Trophoblast cell (in vitro differentiated cells and primary cell): ENCODE results near the gene GPR146.
A peak's percentile ranks its signal among the peaks of the same experiment; 100 is the strongest.

Experiments
- DNase-seq, 2 donors: peaks; one replicate each; pipeline ENCODE4 v3.0.0-alpha.2; 2016
- H2AFZ ChIP-seq: 2 replicates; pipeline ENCODE4 v1.6.1; 2013; ENCODE audit warnings: low read length, moderate library complexity, mild to moderate bottlenecking; ENCODE audit not compliant: insufficient read depth, poor library complexity
- H2AK5ac ChIP-seq: 2 replicates; pipeline ENCODE4 v1.6.1; 2013; ENCODE audit warnings: mild to moderate bottlenecking, low read length
- H2BK120ac ChIP-seq: 2 replicates; pipeline ENCODE4 v1.6.1; 2013; ENCODE audit warnings: low read length, mild to moderate bottlenecking, moderate library complexity; ENCODE audit not compliant: insufficient read depth, poor library complexity
- H2BK12ac ChIP-seq: 2 replicates; pipeline ENCODE4 v1.6.1; 2013; ENCODE audit warnings: mild to moderate bottlenecking, low read length, moderate library complexity
- H2BK5ac ChIP-seq: 2 replicates; pipeline ENCODE4 v1.6.1; 2013; ENCODE audit warnings: low read length, low read depth, moderate library complexity, mild to moderate bottlenecking; ENCODE audit not compliant: poor library complexity
- H3K14ac ChIP-seq: 2 replicates; pipeline ENCODE4 v1.6.1; 2013; ENCODE audit warnings: mild to moderate bottlenecking, low read length
- H3K18ac ChIP-seq: 2 replicates; pipeline ENCODE4 v1.6.1; 2013; ENCODE audit warnings: mild to moderate bottlenecking, low read length
- H3K23ac ChIP-seq: 2 replicates; pipeline ENCODE4 v1.6.1; 2013; ENCODE audit warnings: low read length
- H3K27ac ChIP-seq: 2 replicates; pipeline ENCODE4 v1.5.1; 2013; ENCODE audit warnings: low read depth, mild to moderate bottlenecking, inconsistent platforms, low read length, moderate library complexity
- H3K27me3 ChIP-seq: 2 replicates; pipeline ENCODE4 v1.6.1; 2013; ENCODE audit warnings: inconsistent platforms, mild to moderate bottlenecking, low read length, moderate library complexity; ENCODE audit not compliant: insufficient read depth
- H3K36me3 ChIP-seq, 2 experiments: 1 replicate in 1 of 2; 2 replicates in 1 of 2; pipeline ENCODE4 v1.6.1; 2013; ENCODE audit warnings: low read length in 2 of 2, mild to moderate bottlenecking in 2 of 2, moderate library complexity in 1 of 2; ENCODE audit not compliant: insufficient read depth in 2 of 2, control insufficient read depth in 1 of 2
- H3K4ac ChIP-seq: 2 replicates; pipeline ENCODE4 v1.6.1; 2013; ENCODE audit warnings: low read depth, mild to moderate bottlenecking, low read length, moderate library complexity
- H3K4me1 ChIP-seq, 2 experiments: 1 replicate in 1 of 2; 2 replicates in 1 of 2; pipeline ENCODE4 v1.6.1; 2013; ENCODE audit warnings: low read length in 2 of 2, mild to moderate bottlenecking in 2 of 2, moderate library complexity in 1 of 2; ENCODE audit not compliant: insufficient read depth in 2 of 2, control insufficient read depth in 1 of 2
- H3K4me2 ChIP-seq: 2 replicates; pipeline ENCODE4 v1.6.1; 2013; ENCODE audit warnings: inconsistent platforms, mild to moderate bottlenecking, low read length, moderate library complexity
- H3K4me3 ChIP-seq: 2 replicates; pipeline ENCODE4 v1.5.1; 2013; ENCODE audit warnings: mild to moderate bottlenecking, low read depth, low read length, inconsistent platforms
- H3K79me1 ChIP-seq: one replicate; pipeline ENCODE4 v1.6.1; 2013; ENCODE audit warnings: low read length
- H3K79me2 ChIP-seq: 2 replicates; pipeline ENCODE4 v1.6.1; 2013; ENCODE audit warnings: low read length, mild to moderate bottlenecking; ENCODE audit not compliant: control insufficient read depth, insufficient read depth, poor library complexity
- H3K9ac ChIP-seq: 2 replicates; pipeline ENCODE4 v1.6.1; 2013; ENCODE audit warnings: mild to moderate bottlenecking, low read length
- H3K9me3 ChIP-seq: 2 replicates; pipeline ENCODE4 v1.6.1; 2013; ENCODE audit warnings: low read depth, mild to moderate bottlenecking, control low read depth, inconsistent platforms, low read length; ENCODE audit not compliant: insufficient read depth
- H4K12ac ChIP-seq: 2 replicates; pipeline ENCODE4 v1.6.1; 2013; ENCODE audit warnings: low read depth, mild to moderate bottlenecking, low read length, moderate library complexity
- H4K8ac ChIP-seq: 2 replicates; pipeline ENCODE4 v1.6.1; 2013; ENCODE audit warnings: low read depth, mild to moderate bottlenecking, low read length, moderate library complexity
- H4K91ac ChIP-seq: one replicate; pipeline ENCODE4 v1.6.1; 2013; ENCODE audit warnings: low read depth, mild to moderate bottlenecking, low read length, moderate library complexity
- WGBS: extraction: QIAGEN DNeasy Blood & Tissue Kit; methylation state at CpG from one replicate; pipeline ENCODE4 v1.1.7; 2013; ENCODE audit warnings: missing lambda C conversion rate; ENCODE audit not compliant: insufficient read length, insufficient coverage; ENCODE audit errors: extremely low coverage; 5-methylcytosine and 5-hydroxymethylcytosine counted together

The GPR146 gene

DNA sequence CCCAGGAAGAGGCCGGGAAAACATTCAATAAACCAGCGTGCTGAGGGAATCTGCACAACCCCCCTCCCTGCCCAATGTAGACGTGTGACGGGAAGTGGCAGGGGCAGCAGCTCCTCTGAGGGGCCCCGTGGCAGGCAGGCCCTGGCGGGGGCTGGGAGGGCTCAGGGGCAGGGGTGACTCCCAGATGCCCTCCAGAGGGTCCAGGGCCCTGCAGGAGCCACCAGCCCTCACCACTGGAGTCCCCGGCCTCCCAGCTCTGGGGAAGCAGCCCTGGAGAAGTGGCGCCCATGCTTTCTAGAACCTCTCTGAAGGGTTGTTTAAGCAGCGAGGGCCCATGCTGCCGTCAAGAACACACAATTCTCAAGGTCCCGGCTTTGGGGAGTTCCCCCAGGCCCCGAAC, 35.2 kb downstream of the GPR146 start:
- no CpG with 5 or more reads among the region's 12 CpGs for WGBS
- no peak overlapping the region for H3K9ac ChIP-seq
- H4K91ac ChIP-seq = no peak overlapping the region
- no peak overlapping the region for H3K14ac ChIP-seq
- no peak overlapping the region for H4K12ac ChIP-seq
- H2AFZ ChIP-seq = no peak overlapping the region
- no peak overlapping the region for H3K23ac ChIP-seq
- no peaks in the 10 kb centered on the region for H3K9me3 ChIP-seq
- no peak overlapping the region for H2BK120ac ChIP-seq
- no peak overlapping the region for H2BK5ac ChIP-seq
- no peak overlapping the region for H3K4me2 ChIP-seq
- H2AK5ac ChIP-seq = no peak overlapping the region
- H2BK12ac ChIP-seq = no peak overlapping the region
- no peak overlapping the region for H4K8ac ChIP-seq
- H3K4me1 ChIP-seq = peaks cover 17 to 19% of the 10 kb centered on the region in 2 experiments
- DNase-seq = no peak
- no peak overlapping the region for H3K27ac ChIP-seq
- H3K79me2 ChIP-seq = no peaks in the 10 kb centered on the region
- no peak overlapping the region for H3K4me3 ChIP-seq
- H3K4ac ChIP-seq = no peak overlapping the region
- H3K27me3 ChIP-seq = no peaks in the 10 kb centered on the region
- no peak overlapping the region for H3K18ac ChIP-seq
- H3K36me3 ChIP-seq = peaks cover 0 to 2% of the 10 kb centered on the region in 2 experiments
- no peaks in the 10 kb centered on the region for H3K79me1 ChIP-seq

DNA sequence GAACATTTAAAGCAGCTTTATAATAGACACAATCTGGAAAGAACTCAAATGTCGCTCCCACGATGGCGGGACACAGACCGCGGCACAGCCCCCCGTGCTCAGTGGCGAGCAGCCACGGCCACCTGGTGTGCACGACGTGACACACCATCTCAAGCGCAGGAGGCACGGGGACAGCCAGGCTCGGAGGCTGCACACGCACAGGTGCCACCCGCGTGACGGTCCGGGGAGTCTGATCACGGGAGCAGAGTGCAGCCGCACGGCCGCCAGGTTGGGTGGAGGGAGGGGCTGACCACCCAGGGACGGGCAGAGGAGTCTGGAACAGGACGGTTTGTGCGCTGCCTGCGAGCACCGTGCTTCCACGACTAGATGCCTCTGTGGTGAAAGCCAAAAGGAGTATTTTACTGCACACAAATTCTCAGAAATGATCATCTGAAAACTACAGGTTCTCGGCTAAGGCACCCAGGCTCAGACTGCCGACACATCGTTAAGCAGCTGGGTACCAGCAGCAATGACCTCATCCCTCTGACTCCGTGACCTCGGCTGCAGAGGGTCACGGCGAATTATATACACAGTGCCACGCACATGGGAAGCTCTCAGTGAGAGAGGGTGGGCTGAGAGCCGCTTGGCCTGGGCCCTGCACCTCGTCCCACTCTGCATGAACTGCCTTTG, 36.0 kb downstream of the GPR146 start:
- H4K8ac ChIP-seq = no peak overlapping the region
- H3K4me1 ChIP-seq = peaks cover 17 to 19% of the 10 kb centered on the region in 2 experiments
- WGBS = no CpG with 5 or more reads among the region's 38 CpGs
- no peak overlapping the region for H2BK12ac ChIP-seq
- H3K9ac ChIP-seq = no peak overlapping the region
- H3K23ac ChIP-seq = no peak overlapping the region
- no peak overlapping the region for H3K4me2 ChIP-seq
- H2AFZ ChIP-seq = no peak overlapping the region
- no peaks in the 10 kb centered on the region for H3K9me3 ChIP-seq
- no peak overlapping the region for H2BK5ac ChIP-seq
- H3K79me1 ChIP-seq = no peaks in the 10 kb centered on the region
- H3K27me3 ChIP-seq = no peaks in the 10 kb centered on the region
- no peak overlapping the region for H2AK5ac ChIP-seq
- H3K79me2 ChIP-seq = no peaks in the 10 kb centered on the region
- DNase-seq = peak; percentile 44 to 72
- H3K18ac ChIP-seq = no peak overlapping the region
- no peak overlapping the region for H2BK120ac ChIP-seq
- no peak overlapping the region for H3K4me3 ChIP-seq
- H3K27ac ChIP-seq = no peak overlapping the region
- peaks cover 0 to 2% of the 10 kb centered on the region in 2 experiments for H3K36me3 ChIP-seq
- H3K14ac ChIP-seq = no peak overlapping the region
- no peak overlapping the region for H3K4ac ChIP-seq
- H4K91ac ChIP-seq = no peak overlapping the region
- H4K12ac ChIP-seq = no peak overlapping the region

DNA sequence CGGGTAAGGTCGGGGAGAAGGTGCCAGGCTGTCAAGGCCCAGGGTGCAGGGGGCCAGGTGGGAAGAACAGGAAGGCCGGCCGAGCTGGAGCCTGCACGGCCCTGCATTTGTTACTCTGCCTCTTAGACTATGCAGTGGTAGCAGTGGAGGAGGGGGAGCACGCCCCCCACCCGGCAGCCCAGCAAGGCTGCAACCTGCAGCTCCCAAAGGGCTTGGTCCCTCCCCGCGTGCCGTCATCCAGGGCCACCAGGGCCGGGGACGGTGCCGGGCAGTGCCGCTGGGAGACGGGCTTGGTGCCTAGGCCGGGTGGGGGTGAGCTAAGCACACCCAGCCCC, 36.5 kb downstream of the GPR146 start:
- no peak overlapping the region for H4K8ac ChIP-seq
- no peaks in the 10 kb centered on the region for H3K79me1 ChIP-seq
- no peaks in the 10 kb centered on the region for H3K9me3 ChIP-seq
- no peak overlapping the region for H3K4ac ChIP-seq
- H3K23ac ChIP-seq = no peak overlapping the region
- WGBS = no CpG with 5 or more reads among the region's 16 CpGs
- no peak overlapping the region for H2BK5ac ChIP-seq
- no peak overlapping the region for H4K12ac ChIP-seq
- no peak overlapping the region for H2BK120ac ChIP-seq
- H3K36me3 ChIP-seq = peaks cover 0 to 2% of the 10 kb centered on the region in 2 experiments
- no peak overlapping the region for H2AFZ ChIP-seq
- no peak overlapping the region for H3K27ac ChIP-seq
- no peak overlapping the region for H3K14ac ChIP-seq
- no peak overlapping the region for H4K91ac ChIP-seq
- no peak overlapping the region for H2AK5ac ChIP-seq
- H3K4me2 ChIP-seq = no peak overlapping the region
- H3K18ac ChIP-seq = peak overlapping the region; percentile 31
- H3K4me1 ChIP-seq = peaks cover 17 to 19% of the 10 kb centered on the region in 2 experiments
- no peaks in the 10 kb centered on the region for H3K79me2 ChIP-seq
- no peak overlapping the region for H2BK12ac ChIP-seq
- DNase-seq = no peak
- no peak overlapping the region for H3K4me3 ChIP-seq
- no peaks in the 10 kb centered on the region for H3K27me3 ChIP-seq
- H3K9ac ChIP-seq = no peak overlapping the region

DNA sequence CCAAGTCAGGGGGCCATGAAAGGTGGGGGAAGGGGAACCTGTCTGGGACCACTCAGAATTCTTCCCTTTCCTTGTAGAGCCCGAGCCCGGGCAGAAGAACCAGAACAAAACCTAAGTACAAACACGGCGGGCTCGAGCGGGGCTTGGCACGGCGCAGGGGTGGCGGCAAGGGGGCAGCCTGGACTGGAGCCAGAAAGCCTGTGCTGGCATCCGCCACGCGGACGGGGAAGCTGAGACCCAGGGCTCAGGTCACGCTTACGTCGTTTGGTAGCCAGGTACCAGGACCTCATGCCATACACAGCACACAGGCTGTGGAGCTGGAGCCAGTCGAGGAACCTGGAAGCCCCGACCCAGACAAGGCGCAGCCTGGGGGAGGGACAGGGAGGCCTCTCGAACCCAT, 37.0 kb downstream of the GPR146 start:
- H4K8ac ChIP-seq = no peak overlapping the region
- no peak overlapping the region for H2BK120ac ChIP-seq
- no peak overlapping the region for H2BK12ac ChIP-seq
- H3K79me2 ChIP-seq = no peaks in the 10 kb centered on the region
- H3K4me3 ChIP-seq = no peak overlapping the region
- H3K18ac ChIP-seq = peak overlapping the region; percentile 26
- peak overlapping the region; percentile 33 for H4K91ac ChIP-seq
- no peak overlapping the region for H3K27ac ChIP-seq
- H3K9me3 ChIP-seq = no peaks in the 10 kb centered on the region
- H3K4me2 ChIP-seq = no peak overlapping the region
- peaks cover 0 to 2% of the 10 kb centered on the region in 2 experiments for H3K36me3 ChIP-seq
- no peak overlapping the region for H2BK5ac ChIP-seq
- peak overlapping the region; percentile 55 for H3K14ac ChIP-seq
- no peak overlapping the region for H3K23ac ChIP-seq
- H2AFZ ChIP-seq = no peak overlapping the region
- no CpG with 5 or more reads among the region's 20 CpGs for WGBS
- H3K4me1 ChIP-seq = peaks cover 17 to 19% of the 10 kb centered on the region in 2 experiments
- H3K9ac ChIP-seq = no peak overlapping the region
- H3K27me3 ChIP-seq = no peaks in the 10 kb centered on the region
- peak overlapping the region; percentile 55 for H2AK5ac ChIP-seq
- H3K4ac ChIP-seq = no peak overlapping the region
- no peak for DNase-seq
- no peaks in the 10 kb centered on the region for H3K79me1 ChIP-seq
- H4K12ac ChIP-seq = no peak overlapping the region
